ENCODE measurements around the gene PIK3R1.
"Not testable (repeated sequence)": the region's sequence is repeated elsewhere in the genome, so short reads cannot be mapped to it uniquely, and the experiment has no call there.

Gene PIK3R1

DNA sequence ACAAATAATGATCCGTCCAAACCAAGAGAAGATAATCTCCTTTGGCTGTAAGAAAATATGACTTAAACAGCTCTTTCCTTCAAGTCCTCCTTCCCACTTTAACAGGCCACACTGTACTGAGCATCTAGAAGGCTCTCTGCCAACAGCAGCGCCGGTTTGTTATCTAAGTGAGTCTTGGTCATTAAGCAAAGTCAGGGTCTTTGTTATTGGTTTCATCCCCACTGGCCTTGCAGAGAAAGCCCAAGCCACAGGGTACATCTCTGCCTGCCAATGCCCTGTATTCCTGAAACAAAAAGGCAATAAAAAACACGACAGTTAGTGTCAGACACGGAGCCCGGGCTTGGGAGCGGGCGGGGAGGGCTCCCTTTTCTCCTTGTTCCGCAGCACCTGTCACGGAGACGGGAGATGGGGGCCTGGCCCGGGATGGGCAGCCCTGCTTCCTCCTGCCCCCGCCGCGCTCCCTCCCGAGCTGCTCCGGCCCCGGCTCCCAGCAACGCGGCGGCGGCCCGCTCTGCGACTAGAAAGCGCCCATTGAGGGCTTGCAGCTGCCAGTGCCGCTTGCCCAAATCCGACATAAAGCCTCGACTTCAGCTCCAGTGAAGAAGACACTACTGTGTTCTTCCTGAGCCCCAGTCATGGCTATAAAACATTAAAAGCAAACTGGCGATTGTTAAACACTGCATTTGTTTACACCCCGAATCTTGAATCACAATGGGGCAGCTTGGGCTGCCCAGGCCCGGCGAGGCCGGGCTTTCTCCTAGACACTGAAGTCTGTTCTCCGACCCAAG, 28.1 kb upstream of the PIK3R1 start:
- Mint-ChIP-seq H3K9me3 (no peaks in the 10 kb centered on the region), H3K36me3 (no peaks in the 10 kb centered on the region), H3K4me3 (no peak overlapping the region), H3K4me1 (peaks cover 6% of the 10 kb centered on the region), H3K27ac (no peak overlapping the region)
- DNase-seq (ENCODE audit: low spot score in 2 of 2) (no peak), ATAC-seq (no peak)

GRCh38 chr5:68189171-68189570, 26.4 kb upstream of the PIK3R1 start:
- H3K4me3 Mint-ChIP-seq = no peak overlapping the region
- no peaks in the 10 kb centered on the region for H3K36me3 Mint-ChIP-seq
- no peaks in the 10 kb centered on the region for H3K9me3 Mint-ChIP-seq
- DNase-seq (ENCODE audit: low spot score in 2 of 2) = no peak
- H3K4me1 Mint-ChIP-seq = peaks cover 6% of the 10 kb centered on the region
- H3K27ac Mint-ChIP-seq = no peak overlapping the region
- ATAC-seq = no peak

- H3K4me1 Mint-ChIP-seq = peaks cover 6% of the 10 kb centered on the region
- H3K27ac Mint-ChIP-seq = no peak overlapping the region
- no peaks in the 10 kb centered on the region for H3K9me3 Mint-ChIP-seq
- H3K36me3 Mint-ChIP-seq = no peaks in the 10 kb centered on the region
- H3K4me3 Mint-ChIP-seq = no peak overlapping the region
- no peak for DNase-seq (ENCODE audit: low spot score in 2 of 2)
- ATAC-seq = no peak
Measured at GRCh38 chr5:68189613-68190012, 25.9 kb upstream of the PIK3R1 start.

GRCh38 chr5:68190619-68191018, 24.9 kb upstream of the PIK3R1 start:
- DNase-seq (ENCODE audit: low spot score in 2 of 2) (no peak), ATAC-seq (no peak)
- Mint-ChIP-seq H3K9me3 (no peaks in the 10 kb centered on the region), H3K4me3 (no peak overlapping the region), H3K27ac (no peak overlapping the region), H3K4me1 (peaks cover 11% of the 10 kb centered on the region), H3K36me3 (no peaks in the 10 kb centered on the region)

- H3K4me1 Mint-ChIP-seq = peaks cover 11% of the 10 kb centered on the region
- no peaks in the 10 kb centered on the region for H3K9me3 Mint-ChIP-seq
- no peak overlapping the region for H3K4me3 Mint-ChIP-seq
- no peaks in the 10 kb centered on the region for H3K36me3 Mint-ChIP-seq
- no peak overlapping the region for H3K27ac Mint-ChIP-seq
- no peak for ATAC-seq
- DNase-seq (ENCODE audit: low spot score in 2 of 2) = no peak
Measured at GRCh38 chr5:68191083-68191791, 24.3 kb upstream of the PIK3R1 start.

DNA sequence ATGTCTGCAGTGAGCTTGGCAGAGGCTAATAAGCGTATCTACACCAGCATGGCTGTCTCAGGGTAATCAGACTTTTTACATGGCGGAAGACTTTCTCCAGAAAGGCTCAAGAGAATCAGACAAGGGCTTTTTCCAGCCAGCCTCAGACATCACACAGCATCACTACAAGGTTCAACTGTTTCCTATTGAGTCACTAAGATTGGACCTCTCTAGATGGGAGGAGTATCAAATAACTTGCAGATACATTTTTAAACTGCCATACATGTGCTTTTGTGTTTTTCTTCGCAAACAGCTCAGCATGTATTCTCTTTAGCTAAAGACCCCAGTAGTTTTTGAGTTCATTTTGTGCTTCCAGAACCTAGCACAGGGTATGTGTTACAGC, 22.9 kb upstream of the PIK3R1 start:
- ATAC-seq (no peak), DNase-seq (ENCODE audit: low spot score in 2 of 2) (no peak)
- Mint-ChIP-seq H3K9me3 (no peaks in the 10 kb centered on the region), H3K27ac (no peak overlapping the region), H3K4me1 (peaks cover 11% of the 10 kb centered on the region), H3K36me3 (no peaks in the 10 kb centered on the region), H3K4me3 (no peak overlapping the region)

- H3K4me1 Mint-ChIP-seq = peaks cover 11% of the 10 kb centered on the region
- H3K36me3 Mint-ChIP-seq = no peaks in the 10 kb centered on the region
- DNase-seq (ENCODE audit: low spot score in 2 of 2) (no peak), ATAC-seq (no peak)
- no peaks in the 10 kb centered on the region for H3K9me3 Mint-ChIP-seq
- no peak overlapping the region for H3K27ac Mint-ChIP-seq
- H3K4me3 Mint-ChIP-seq = no peak overlapping the region
Measured at GRCh38 chr5:68193481-68194036, 22.0 kb upstream of the PIK3R1 start.

DNA sequence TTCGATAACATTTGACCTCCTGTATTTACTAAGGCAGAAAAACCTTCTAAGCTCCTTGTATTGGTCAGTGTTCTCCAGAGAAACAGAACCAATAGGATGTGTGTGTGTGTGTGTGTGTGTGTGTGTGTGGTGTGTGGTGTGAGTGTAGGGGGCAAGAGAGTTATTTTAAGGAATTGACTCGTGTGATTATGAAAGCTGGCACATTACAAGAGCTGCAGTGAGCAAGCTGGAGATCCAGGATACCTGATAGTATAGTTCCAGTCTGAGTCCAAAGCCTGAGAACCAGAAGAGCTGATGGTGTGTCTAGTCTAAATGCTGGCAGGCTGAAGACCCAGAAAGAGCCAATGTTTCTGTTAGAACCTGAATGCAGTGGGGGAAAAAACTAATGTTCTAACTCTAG, 21.2 kb upstream of the PIK3R1 start:
- no peak overlapping the region for H3K4me3 Mint-ChIP-seq

DNA sequence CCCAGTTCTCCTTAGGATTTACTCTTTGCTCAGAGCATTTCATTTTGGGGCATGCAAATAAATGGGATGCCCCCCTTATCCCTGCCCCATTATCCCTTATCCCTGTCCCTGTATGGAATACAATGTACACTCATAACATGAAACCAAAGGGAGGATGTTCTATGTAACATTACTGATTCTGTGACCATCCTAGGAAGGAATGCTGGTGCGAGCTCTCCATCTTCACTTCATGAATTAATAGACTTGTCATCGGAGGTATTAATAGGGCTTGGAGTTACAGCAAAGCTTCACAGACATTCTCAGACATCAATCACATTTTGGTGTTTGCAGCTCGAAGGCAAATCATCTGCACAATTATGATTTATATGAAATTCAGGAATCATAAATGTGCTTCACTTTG, 20.4 kb upstream of the PIK3R1 start:
- Mint-ChIP-seq H3K4me1 (peaks cover 6% of the 10 kb centered on the region), H3K36me3 (no peaks in the 10 kb centered on the region), H3K27ac (no peak overlapping the region), H3K9me3 (no peaks in the 10 kb centered on the region), H3K4me3 (no peak overlapping the region)
- DNase-seq (ENCODE audit: low spot score in 2 of 2) (no peak), ATAC-seq (no peak)

More for the DNA sequence above, 21.2 kb upstream of the PIK3R1 start:
- H3K9me3 Mint-ChIP-seq = no peaks in the 10 kb centered on the region
- H3K27ac Mint-ChIP-seq = no peak overlapping the region
- ATAC-seq = peak; percentile 26
- peaks cover 6% of the 10 kb centered on the region for H3K4me1 Mint-ChIP-seq
- no peaks in the 10 kb centered on the region for H3K36me3 Mint-ChIP-seq
- no peak for DNase-seq (ENCODE audit: low spot score in 2 of 2)

GRCh38 chr5:68196876-68197275, 18.7 kb upstream of the PIK3R1 start:
- no peak overlapping the region for H3K27ac Mint-ChIP-seq
- DNase-seq (ENCODE audit: low spot score in 2 of 2) = no peak
- no peak for ATAC-seq
- peaks cover 6% of the 10 kb centered on the region for H3K4me1 Mint-ChIP-seq
- H3K9me3 Mint-ChIP-seq = no peaks in the 10 kb centered on the region
- no peaks in the 10 kb centered on the region for H3K36me3 Mint-ChIP-seq
- no peak overlapping the region for H3K4me3 Mint-ChIP-seq

GRCh38 chr5:68200288-68200687, 15.3 kb upstream of the PIK3R1 start:
- Mint-ChIP-seq H3K4me1 (peaks cover 2% of the 10 kb centered on the region), H3K4me3 (no peak overlapping the region), H3K9me3 (no peaks in the 10 kb centered on the region), H3K27ac (no peak overlapping the region), H3K36me3 (no peaks in the 10 kb centered on the region)
- no peak for DNase-seq (ENCODE audit: low spot score in 2 of 2)
- ATAC-seq = peak; percentile 34

GRCh38 chr5:68210654-68211053, 4.9 kb upstream of the PIK3R1 start:
- not testable (repeated sequence) for DNase-seq (ENCODE audit: low spot score in 2 of 2); H3K27ac Mint-ChIP-seq; ATAC-seq; H3K9me3 Mint-ChIP-seq; H3K4me3 Mint-ChIP-seq; H3K4me1 Mint-ChIP-seq; H3K36me3 Mint-ChIP-seq

DNA sequence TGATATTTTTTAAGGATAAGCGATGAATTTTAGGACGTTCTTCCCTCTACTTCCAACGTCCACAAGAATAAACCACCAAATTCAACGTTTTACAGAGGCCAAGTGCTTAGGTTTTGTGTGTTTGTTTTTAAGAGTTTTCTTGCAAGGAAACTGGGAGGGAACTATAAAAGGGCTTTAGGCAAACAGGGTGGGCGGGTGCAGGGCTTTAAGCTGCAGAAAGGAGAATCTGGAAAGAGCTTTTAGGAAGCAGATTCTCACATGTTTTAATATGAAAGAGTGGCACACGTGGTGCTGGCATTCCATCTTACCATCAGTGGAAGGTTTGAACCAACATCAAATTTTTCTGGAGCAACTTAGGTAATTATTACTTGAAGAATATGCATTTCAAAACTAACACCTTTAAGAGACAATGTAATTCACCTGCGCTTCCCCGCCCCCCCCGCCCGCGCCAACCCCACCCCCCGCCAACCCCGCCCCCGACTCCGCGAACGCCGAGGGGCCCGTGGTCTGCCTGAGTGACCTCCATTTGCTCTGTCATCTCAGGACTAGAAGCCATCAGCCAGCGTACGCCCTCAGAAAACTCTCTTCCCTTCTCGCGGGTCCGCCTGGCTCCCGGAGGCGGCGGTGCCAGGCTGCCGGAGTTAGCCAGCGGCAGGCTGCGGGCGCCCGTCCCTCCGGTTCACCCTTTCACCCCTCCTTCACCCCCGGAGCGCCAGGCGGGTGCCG, 911 bp upstream of the PIK3R1 start:
- Mint-ChIP-seq H3K36me3 (peaks cover 13% of the 10 kb centered on the region), H3K4me3 (peak overlapping the region; percentile 83), H3K27ac (peak overlapping the region; percentile 85), H3K9me3 (peaks cover 7% of the 10 kb centered on the region), H3K4me1 (peaks cover 27% of the 10 kb centered on the region)
- DNase-seq (ENCODE audit: low spot score in 2 of 2) = no peak
- peak; percentile 44 for ATAC-seq

- Mint-ChIP-seq H3K4me1 (peaks cover 34% of the 10 kb centered on the region), H3K4me3 (peak overlapping the region; percentile 83), H3K27ac (peak overlapping the region; percentile 85), H3K36me3 (peaks cover 21% of the 10 kb centered on the region), H3K9me3 (peaks cover 7% of the 10 kb centered on the region)
- ATAC-seq = peak; percentile 75
- no peak for DNase-seq (ENCODE audit: low spot score in 2 of 2)
Measured at GRCh38 chr5:68215898-68216244, 315 bp downstream of the PIK3R1 start.

DNA sequence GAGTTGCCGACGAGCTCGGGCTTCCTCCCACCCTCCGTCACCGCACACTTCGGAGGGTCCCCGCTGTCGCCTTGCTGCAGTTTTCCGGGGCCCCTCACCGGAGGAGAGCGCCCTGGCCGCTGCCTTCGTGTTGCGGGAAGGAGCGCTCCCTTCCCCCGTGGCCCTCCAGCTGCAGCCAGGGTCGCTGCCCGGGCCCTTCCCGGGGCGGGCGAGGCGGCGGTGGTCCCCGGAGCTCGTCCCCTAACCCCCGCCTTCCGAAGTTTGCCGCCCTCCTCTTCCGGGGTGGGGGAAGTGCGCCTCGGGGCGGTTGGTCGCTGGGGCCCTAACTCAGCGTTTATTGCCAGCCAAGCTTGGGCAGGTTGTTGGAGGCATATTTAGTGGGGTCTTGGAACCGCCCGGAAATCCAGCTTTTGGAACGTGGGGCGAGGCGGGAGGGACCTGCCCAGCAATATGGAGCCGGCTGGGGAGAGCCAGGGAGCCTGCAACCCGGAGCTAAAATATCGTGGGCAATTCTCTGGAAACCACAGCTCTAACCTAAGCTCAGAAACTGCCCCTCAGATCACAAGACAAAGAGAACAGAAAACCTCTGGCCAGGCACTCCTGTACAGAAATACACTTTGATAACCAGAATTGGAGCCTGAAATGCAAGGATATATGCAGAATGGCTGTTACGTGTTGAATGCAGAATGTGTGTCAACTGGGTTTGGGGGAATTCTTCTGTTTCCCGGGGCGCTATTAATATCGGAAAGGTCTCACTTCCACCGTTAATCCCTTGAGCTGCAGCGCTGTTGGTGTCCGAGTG, 890 bp downstream of the PIK3R1 start:
- H3K4me3 Mint-ChIP-seq = peak overlapping the region; percentile 83
- ATAC-seq (peak; percentile 11), DNase-seq (ENCODE audit: low spot score in 2 of 2) (peak; percentile 37 to 85)
- peaks cover 21% of the 10 kb centered on the region for H3K36me3 Mint-ChIP-seq
- peaks cover 3% of the 10 kb centered on the region for H3K9me3 Mint-ChIP-seq
- peaks cover 36% of the 10 kb centered on the region for H3K4me1 Mint-ChIP-seq
- peak overlapping the region; percentile 85 for H3K27ac Mint-ChIP-seq

Measured in stimulated activated effector memory CD8-positive, alpha-beta T cell treated with anti-CD3 and anti-CD28 coated beads, Interleukin-12 subunit alpha, Interleukin-12 subunit beta, amount 100 ng/mL, for 72 hours (primary cell).